ENCODE measurements around the gene SOX13. TPM values are rescaled to one million over a fixed set of nuclear protein-coding genes. Genes with fewer than 3 reads are reported as not detected.

The SOX13 gene
- total RNA-seq, 1 donor from 2014 or later, result 4.7 TPM

GRCh38 chr1:204139088-204139487, 66.2 kb downstream of the SOX13 start:
- H3K27me3 ChIP-seq (ENCODE audit: control insufficient read depth in 3 of 3, insufficient read depth in 3 of 3, low read length in 3 of 3), result peaks cover 0 to 3% (median 2%) of the 10 kb centered on the region in 3 donors

GRCh38 chr1:204139952-204140351, 67.0 kb downstream of the SOX13 start:
- H3K27ac ChIP-seq (ENCODE audit: low read depth, low read length), result no peak overlapping the region
- no peaks in the 10 kb centered on the region for H3K9me3 ChIP-seq (ENCODE audit: control insufficient read depth in 3 of 3, low read length in 3 of 3)
- peaks cover 0 to 3% (median 0%) of the 10 kb centered on the region in 3 donors for H3K36me3 ChIP-seq (ENCODE audit: control insufficient read depth in 3 of 3, insufficient read depth in 3 of 3, low read length in 3 of 3)
- H3K9ac ChIP-seq (ENCODE audit: low read depth in 1 of 3, low read length in 3 of 3), result no peak overlapping the region
- H3K27me3 ChIP-seq (ENCODE audit: control insufficient read depth in 3 of 3, insufficient read depth in 3 of 3, low read length in 3 of 3), result peaks cover 0 to 3% (median 2%) of the 10 kb centered on the region in 3 donors
- H3K4me1 ChIP-seq (ENCODE audit: control insufficient read depth in 3 of 3, insufficient read depth in 3 of 3, low read length in 3 of 3), result peaks cover 0 to 3% (median 3%) of the 10 kb centered on the region in 3 donors
- H3K4me3 ChIP-seq (ENCODE audit: low read length in 3 of 3), result no peak overlapping the region

More at GRCh38 chr1:204139088-204139487, 66.2 kb downstream of the SOX13 start:
- Histone ChIP-seq H3K9ac (ENCODE audit: low read depth in 1 of 3, low read length in 3 of 3) (no peak overlapping the region), H3K4me3 (ENCODE audit: low read length in 3 of 3) (no peak overlapping the region), H3K4me1 (ENCODE audit: control insufficient read depth in 3 of 3, insufficient read depth in 3 of 3, low read length in 3 of 3) (peaks cover 0 to 3% (median 3%) of the 10 kb centered on the region in 3 donors), H3K27ac (ENCODE audit: low read depth, low read length) (no peak overlapping the region), H3K36me3 (ENCODE audit: control insufficient read depth in 3 of 3, insufficient read depth in 3 of 3, low read length in 3 of 3) (peaks cover 0 to 3% (median 0%) of the 10 kb centered on the region in 3 donors), H3K9me3 (ENCODE audit: control insufficient read depth in 3 of 3, low read length in 3 of 3) (no peaks in the 10 kb centered on the region)

- Histone ChIP-seq H3K4me1 (ENCODE audit: control insufficient read depth in 3 of 3, insufficient read depth in 3 of 3, low read length in 3 of 3) (peaks cover 0 to 3% (median 3%) of the 10 kb centered on the region in 3 donors), H3K27ac (ENCODE audit: low read depth, low read length) (no peak overlapping the region), H3K27me3 (ENCODE audit: control insufficient read depth in 3 of 3, insufficient read depth in 3 of 3, low read length in 3 of 3) (peaks cover 0 to 3% (median 2%) of the 10 kb centered on the region in 3 donors), H3K4me3 (ENCODE audit: low read length in 3 of 3) (no peak overlapping the region), H3K36me3 (ENCODE audit: control insufficient read depth in 3 of 3, insufficient read depth in 3 of 3, low read length in 3 of 3) (peaks cover 0 to 3% (median 0%) of the 10 kb centered on the region in 3 donors), H3K9me3 (ENCODE audit: control insufficient read depth in 3 of 3, low read length in 3 of 3) (no peaks in the 10 kb centered on the region), H3K9ac (ENCODE audit: low read depth in 1 of 3, low read length in 3 of 3) (no peak overlapping the region)
Observed at GRCh38 chr1:204141131-204141530, 68.2 kb downstream of the SOX13 start.

GRCh38 chr1:204142032-204142974, 69.4 kb downstream of the SOX13 start:
- H3K36me3 ChIP-seq (ENCODE audit: control insufficient read depth in 3 of 3, insufficient read depth in 3 of 3, low read length in 3 of 3), result peaks cover 0 to 3% (median 0%) of the 10 kb centered on the region in 3 donors
- H3K9ac ChIP-seq (ENCODE audit: low read depth in 1 of 3, low read length in 3 of 3), result no peak overlapping the region
- H3K27me3 ChIP-seq (ENCODE audit: control insufficient read depth in 3 of 3, insufficient read depth in 3 of 3, low read length in 3 of 3), result peaks cover 0 to 3% (median 2%) of the 10 kb centered on the region in 3 donors
- H3K27ac ChIP-seq (ENCODE audit: low read depth, low read length), result no peak overlapping the region
- H3K4me1 ChIP-seq (ENCODE audit: control insufficient read depth in 3 of 3, insufficient read depth in 3 of 3, low read length in 3 of 3), result peaks cover 0 to 3% (median 3%) of the 10 kb centered on the region in 3 donors
- no peak overlapping the region for H3K4me3 ChIP-seq (ENCODE audit: low read length in 3 of 3)
- no peaks in the 10 kb centered on the region for H3K9me3 ChIP-seq (ENCODE audit: control insufficient read depth in 3 of 3, low read length in 3 of 3)

GRCh38 chr1:204143276-204144041, 70.5 kb downstream of the SOX13 start:
- H3K4me1 ChIP-seq (ENCODE audit: control insufficient read depth in 3 of 3, insufficient read depth in 3 of 3, low read length in 3 of 3), result peaks cover 0 to 3% (median 3%) of the 10 kb centered on the region in 3 donors

GRCh38 chr1:204145033-204145504, 72.2 kb downstream of the SOX13 start:
- Histone ChIP-seq H3K27me3 (ENCODE audit: control insufficient read depth in 3 of 3, insufficient read depth in 3 of 3, low read length in 3 of 3) (peaks cover 2 to 3% (median 3%) of the 10 kb centered on the region in 3 donors), H3K9me3 (ENCODE audit: control insufficient read depth in 3 of 3, low read length in 3 of 3) (no peaks in the 10 kb centered on the region), H3K36me3 (ENCODE audit: control insufficient read depth in 3 of 3, insufficient read depth in 3 of 3, low read length in 3 of 3) (no peaks in the 10 kb centered on the region), H3K4me1 (ENCODE audit: control insufficient read depth in 3 of 3, insufficient read depth in 3 of 3, low read length in 3 of 3) (peaks cover 0 to 7% (median 0%) of the 10 kb centered on the region in 3 donors), H3K4me3 (ENCODE audit: low read length in 3 of 3) (no peak overlapping the region), H3K27ac (ENCODE audit: low read depth, low read length) (no peak overlapping the region), H3K9ac (ENCODE audit: low read depth in 1 of 3, low read length in 3 of 3) (no peak overlapping the region)

More at GRCh38 chr1:204143276-204144041, 70.5 kb downstream of the SOX13 start:
- Histone ChIP-seq H3K9ac (ENCODE audit: low read depth in 1 of 3, low read length in 3 of 3) (no peak overlapping the region), H3K27me3 (ENCODE audit: control insufficient read depth in 3 of 3, insufficient read depth in 3 of 3, low read length in 3 of 3) (peaks cover 0 to 3% (median 2%) of the 10 kb centered on the region in 3 donors), H3K4me3 (ENCODE audit: low read length in 3 of 3) (no peak overlapping the region), H3K27ac (ENCODE audit: low read depth, low read length) (no peak overlapping the region), H3K36me3 (ENCODE audit: control insufficient read depth in 3 of 3, insufficient read depth in 3 of 3, low read length in 3 of 3) (no peaks in the 10 kb centered on the region), H3K9me3 (ENCODE audit: control insufficient read depth in 3 of 3, low read length in 3 of 3) (no peaks in the 10 kb centered on the region)

GRCh38 chr1:204146309-204146708, 73.4 kb downstream of the SOX13 start:
- H3K9ac ChIP-seq (ENCODE audit: low read depth in 1 of 3, low read length in 3 of 3), result no peak overlapping the region
- H3K4me3 ChIP-seq (ENCODE audit: low read length in 3 of 3), result no peak overlapping the region
- peaks cover 0 to 10% (median 2%) of the 10 kb centered on the region in 3 donors for H3K4me1 ChIP-seq (ENCODE audit: control insufficient read depth in 3 of 3, insufficient read depth in 3 of 3, low read length in 3 of 3)

GRCh38 chr1:204146965-204147364, 74.0 kb downstream of the SOX13 start:
- Histone ChIP-seq H3K27me3 (ENCODE audit: control insufficient read depth in 3 of 3, insufficient read depth in 3 of 3, low read length in 3 of 3) (peaks cover 4 to 10% (median 6%) of the 10 kb centered on the region in 3 donors), H3K4me1 (ENCODE audit: control insufficient read depth in 3 of 3, insufficient read depth in 3 of 3, low read length in 3 of 3) (peaks cover 0 to 10% (median 2%) of the 10 kb centered on the region in 3 donors)

More at GRCh38 chr1:204146309-204146708, 73.4 kb downstream of the SOX13 start:
- no peaks in the 10 kb centered on the region for H3K9me3 ChIP-seq (ENCODE audit: control insufficient read depth in 3 of 3, low read length in 3 of 3)
- no peaks in the 10 kb centered on the region for H3K36me3 ChIP-seq (ENCODE audit: control insufficient read depth in 3 of 3, insufficient read depth in 3 of 3, low read length in 3 of 3)
- H3K27me3 ChIP-seq (ENCODE audit: control insufficient read depth in 3 of 3, insufficient read depth in 3 of 3, low read length in 3 of 3), result peaks cover 5 to 10% (median 5%) of the 10 kb centered on the region in 3 donors
- no peak overlapping the region for H3K27ac ChIP-seq (ENCODE audit: low read depth, low read length)

GRCh38 chr1:204147406-204148383, 74.8 kb downstream of the SOX13 start:
- Histone ChIP-seq H3K9ac (ENCODE audit: low read depth in 1 of 3, low read length in 3 of 3) (no peak overlapping the region), H3K9me3 (ENCODE audit: control insufficient read depth in 3 of 3, low read length in 3 of 3) (no peaks in the 10 kb centered on the region), H3K36me3 (ENCODE audit: control insufficient read depth in 3 of 3, insufficient read depth in 3 of 3, low read length in 3 of 3) (no peaks in the 10 kb centered on the region), H3K27ac (ENCODE audit: low read depth, low read length) (no peak overlapping the region), H3K27me3 (ENCODE audit: control insufficient read depth in 3 of 3, insufficient read depth in 3 of 3, low read length in 3 of 3) (peaks cover 8 to 16% (median 11%) of the 10 kb centered on the region in 3 donors), H3K4me1 (ENCODE audit: control insufficient read depth in 3 of 3, insufficient read depth in 3 of 3, low read length in 3 of 3) (peaks cover 5 to 16% (median 7%) of the 10 kb centered on the region in 3 donors), H3K4me3 (ENCODE audit: low read length in 3 of 3) (no peak overlapping the region)

More at GRCh38 chr1:204146965-204147364, 74.0 kb downstream of the SOX13 start:
- no peak overlapping the region for H3K9ac ChIP-seq (ENCODE audit: low read depth in 1 of 3, low read length in 3 of 3)
- H3K9me3 ChIP-seq (ENCODE audit: control insufficient read depth in 3 of 3, low read length in 3 of 3), result no peaks in the 10 kb centered on the region
- H3K4me3 ChIP-seq (ENCODE audit: low read length in 3 of 3), result no peak overlapping the region
- no peaks in the 10 kb centered on the region for H3K36me3 ChIP-seq (ENCODE audit: control insufficient read depth in 3 of 3, insufficient read depth in 3 of 3, low read length in 3 of 3)
- H3K27ac ChIP-seq (ENCODE audit: low read depth, low read length), result no peak overlapping the region

All from skeletal muscle tissue (tissue), 4 donors.